HG03175 (cell line): Measurements from ENCODE around the gene RFTN1.
"Not testable (repeated sequence)": the region's sequence is repeated elsewhere in the genome, so short reads cannot be mapped to it uniquely, and the experiment has no call there.

Source experiments
- ATAC-seq: cut with Tn5 transposase; IDR thresholded peaks from one replicate; pipeline ENCODE4 v1.9.1; 2021; ENCODE audit warnings: mild to moderate bottlenecking, moderate library complexity; ENCODE audit not compliant: unreplicated experiment

Gene RFTN1

DNA sequence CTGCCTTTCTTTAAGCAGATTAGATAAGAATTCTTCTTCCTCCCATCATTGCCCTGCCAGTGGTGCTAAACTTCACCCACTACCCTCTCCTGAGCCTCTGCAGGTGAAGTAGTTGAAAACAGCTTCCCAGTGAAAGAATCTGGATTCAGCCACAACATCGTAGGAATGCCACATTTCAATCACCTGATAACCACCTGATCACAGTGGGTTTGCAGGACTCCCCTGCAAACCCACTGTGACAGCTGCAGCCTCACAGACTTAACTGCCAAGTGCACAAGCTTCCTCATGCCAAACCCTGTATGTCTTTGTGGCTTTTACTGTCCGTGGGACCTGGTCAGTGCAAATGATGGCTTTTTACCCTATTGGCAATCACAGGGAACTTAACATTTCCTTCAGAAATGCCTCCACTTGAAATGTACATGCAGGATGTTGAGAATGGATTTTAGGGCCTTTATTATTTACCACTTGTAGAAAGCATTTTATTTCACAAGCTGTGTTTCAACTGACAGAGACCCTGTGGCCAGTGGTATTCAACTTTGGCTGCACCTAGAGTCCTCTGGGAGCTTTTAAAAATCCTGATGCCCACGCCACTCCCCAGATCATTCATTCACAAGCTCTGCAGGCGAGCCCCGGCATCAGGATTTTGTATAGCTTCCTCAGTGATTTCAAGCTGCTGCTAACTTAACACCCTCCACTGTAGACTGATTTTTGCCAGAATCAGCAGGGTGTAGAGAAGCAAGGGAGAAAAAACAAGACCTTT, 199.4 kb downstream of the RFTN1 start:
- no peak for ATAC-seq

DNA sequence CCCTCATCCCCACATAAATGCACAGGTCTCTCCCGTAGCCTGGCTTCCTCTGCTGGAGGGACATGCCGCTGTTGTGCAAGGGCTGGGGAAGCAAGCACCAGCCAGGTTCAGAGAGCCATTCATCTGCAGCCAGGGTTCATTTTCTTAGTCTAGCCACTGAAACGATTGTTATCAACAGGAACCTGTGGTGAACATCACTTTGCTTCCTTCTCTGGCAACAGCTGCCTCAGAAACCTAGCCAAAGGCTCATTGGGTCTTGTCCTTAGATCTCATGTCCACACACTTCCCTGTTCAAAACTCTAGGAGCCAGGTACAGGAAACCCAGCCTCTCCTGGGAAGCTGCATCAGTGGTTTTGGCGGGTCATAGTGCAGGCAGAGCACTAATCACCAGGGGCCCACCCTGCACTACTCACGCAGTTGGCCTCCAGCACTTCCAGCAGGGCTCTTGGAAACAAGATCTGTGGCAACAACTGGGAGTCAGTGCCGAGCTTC, 201.5 kb downstream of the RFTN1 start:
- peak; percentile 51 for ATAC-seq

DNA sequence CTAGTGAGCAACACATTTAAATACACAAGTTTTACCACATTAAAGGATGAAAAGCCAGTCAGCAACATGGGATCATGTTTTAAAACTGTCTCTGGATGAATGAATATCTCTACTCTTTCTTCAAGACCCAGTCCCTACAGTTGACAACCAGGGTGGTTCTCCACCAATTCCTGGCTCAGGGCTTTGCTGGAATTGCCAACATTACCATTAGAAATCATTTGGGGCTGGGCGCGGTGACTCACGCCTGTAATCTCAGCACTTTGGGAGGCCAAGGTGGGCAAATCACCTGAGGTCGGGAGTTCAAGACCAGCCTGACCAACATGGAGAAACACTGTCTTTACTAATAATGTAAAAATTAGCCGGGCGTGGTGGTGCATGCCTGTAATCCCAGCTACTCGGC, 203.0 kb downstream of the RFTN1 start:
- not testable (repeated sequence) for ATAC-seq

DNA sequence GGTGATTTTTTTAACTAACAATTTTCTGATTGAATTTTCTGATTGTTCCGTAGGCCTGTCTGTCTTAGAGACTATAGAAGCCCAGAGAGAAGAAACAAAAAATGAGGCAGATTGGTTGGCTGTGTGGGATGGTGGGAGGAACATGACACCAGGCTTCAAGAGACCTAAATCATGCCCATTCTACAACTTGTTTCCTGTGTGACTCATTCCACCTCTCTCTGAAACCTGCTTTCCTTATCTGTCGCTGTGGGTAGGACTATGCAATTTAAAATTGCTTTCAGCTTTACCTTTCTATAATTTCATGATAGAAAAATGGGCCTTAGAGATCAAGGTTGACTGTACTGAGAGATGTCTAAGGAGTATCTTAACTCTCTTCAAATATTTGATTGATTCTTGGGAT, 203.9 kb downstream of the RFTN1 start:
- ATAC-seq, result peak; percentile 91

DNA sequence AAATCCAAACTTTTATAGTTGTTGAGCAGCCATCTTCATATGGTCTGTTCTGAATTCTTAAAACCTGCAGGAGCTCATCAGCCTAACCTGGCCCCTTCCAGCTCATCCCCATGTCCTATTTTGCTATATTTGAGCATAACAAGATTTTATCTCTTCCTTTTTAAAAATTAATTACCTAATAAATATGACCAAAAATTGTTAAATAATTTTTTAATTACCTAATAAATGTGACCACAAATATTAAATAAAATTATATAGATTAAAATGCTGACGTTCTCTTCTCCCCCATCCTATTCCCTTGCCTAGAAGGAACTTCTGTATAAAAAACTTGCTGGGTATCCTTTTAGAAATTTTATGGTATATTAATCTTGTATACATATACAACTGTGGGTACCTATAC, 204.8 kb downstream of the RFTN1 start:
- no peak for ATAC-seq

DNA sequence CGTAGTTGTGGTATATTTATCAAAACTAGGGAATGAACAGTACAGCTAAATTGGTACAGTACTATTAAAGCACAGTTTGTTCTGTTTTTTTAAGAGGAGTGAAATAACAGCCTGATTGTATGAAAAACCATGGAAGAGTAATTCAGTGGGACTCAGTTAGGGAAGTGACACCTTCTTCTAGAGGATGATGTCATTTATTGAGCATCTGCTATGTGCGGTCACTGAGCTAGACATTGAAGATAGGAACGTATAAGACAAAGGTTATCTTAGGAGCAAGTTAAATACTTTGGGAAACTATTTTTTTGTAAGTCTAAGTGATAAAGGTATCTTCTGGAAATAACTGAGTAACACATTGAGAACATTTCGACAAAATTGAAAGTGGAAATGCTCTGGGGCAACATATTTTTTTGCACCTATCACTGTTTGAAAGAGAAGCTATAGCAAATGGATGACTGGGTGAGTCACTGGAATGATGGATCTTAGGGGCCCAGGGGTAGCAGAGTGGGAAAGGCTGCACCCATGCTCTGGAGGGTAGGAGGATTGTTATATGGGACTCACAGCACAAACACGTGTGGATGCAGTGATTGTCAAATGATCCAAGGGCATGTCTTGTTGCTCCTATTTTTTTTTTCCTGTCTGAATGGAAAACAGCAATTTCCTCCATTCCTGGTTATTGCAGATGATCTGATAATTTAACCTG, 205.5 kb downstream of the RFTN1 start:
- no peak for ATAC-seq

DNA sequence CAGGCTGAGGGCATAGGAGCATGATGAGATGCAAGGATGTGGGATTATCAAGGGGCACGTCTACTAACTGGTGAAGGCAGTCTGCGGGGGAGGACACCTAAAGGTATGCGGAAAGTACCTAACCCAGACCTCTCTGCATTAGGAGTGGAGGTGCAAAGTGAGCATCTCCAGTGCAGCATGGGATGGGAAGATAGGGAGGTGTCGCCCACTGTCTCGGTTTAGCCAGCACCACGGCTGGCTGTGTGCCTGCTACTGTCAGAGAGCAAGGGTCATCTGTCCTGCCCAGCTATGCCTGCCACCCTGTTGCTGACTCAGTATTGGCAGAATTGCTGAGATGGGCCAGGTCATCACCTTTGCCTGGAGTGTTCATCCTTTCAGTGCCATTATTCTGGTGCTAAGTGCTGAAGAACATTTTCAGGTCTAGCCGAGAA, 208.4 kb downstream of the RFTN1 start:
- ATAC-seq, result no peak

DNA sequence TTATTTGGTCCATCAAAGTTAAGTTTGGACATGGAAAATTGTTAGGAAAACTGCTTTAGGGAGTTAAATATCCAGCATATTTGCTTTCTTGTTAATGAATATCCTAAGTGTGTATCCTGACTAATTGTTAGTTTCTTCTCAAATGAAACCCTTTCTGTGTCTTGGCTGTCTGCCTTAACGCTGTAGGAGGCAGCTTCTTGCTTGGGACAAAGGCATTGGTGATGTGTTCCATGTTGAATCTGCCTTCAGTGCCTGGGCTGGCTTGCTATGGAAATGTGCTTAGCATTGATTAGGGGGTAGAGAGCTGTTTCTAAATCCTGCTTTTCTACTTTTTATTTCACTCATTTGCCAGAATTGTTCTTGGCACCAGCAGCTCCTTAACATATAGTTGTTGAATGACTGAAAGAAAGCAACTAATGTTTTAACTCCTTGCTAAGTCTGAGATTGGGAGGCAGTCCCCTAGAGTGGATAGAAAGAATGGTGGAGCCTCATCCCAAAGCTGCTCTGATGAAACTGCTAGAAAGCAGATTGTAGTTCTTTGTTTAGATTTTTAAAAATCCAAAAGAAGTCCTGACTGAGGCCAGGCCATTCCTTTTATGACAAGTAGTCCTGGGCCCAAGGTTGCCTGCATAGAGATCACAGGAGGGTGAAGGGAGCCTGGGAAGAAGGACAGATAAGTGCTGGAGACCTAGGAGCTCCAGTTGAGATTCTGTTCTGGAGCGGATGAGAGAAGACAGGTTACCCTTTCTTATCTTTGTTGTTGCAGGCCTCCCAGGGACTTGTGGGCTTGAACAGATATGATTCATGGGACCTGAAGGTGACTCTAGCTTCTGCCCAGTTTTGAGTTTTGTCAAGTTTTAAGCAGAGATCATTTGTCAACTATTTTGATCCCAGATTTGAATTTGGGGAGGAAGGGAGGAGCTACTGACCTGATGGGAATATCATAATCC, 209.2 kb downstream of the RFTN1 start:
- ATAC-seq, result no peak

DNA sequence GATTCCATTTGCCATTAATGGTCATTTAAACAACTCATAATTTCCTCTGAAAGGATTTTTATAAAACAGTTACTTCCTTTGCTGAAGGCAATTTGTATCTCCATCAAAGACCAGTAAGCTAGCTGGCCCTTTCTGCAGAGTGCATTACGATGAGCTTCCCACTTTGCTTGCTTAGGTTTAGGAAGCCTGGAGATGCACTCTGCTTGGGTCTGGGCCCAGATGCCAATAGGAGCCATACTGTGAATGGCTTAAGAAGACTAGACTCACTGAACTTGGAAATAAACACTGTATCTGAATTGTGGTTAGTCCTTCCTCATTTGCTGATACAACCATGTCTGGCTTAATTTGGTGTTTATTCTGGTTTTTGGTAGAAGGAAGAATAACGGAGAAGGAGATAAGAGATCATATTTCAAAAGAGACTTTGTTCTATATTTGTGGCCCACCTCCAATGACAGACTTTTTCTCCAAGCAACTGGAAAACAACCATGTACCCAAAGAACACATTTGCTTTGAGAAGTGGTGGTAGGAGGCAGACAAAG, 210.4 kb downstream of the RFTN1 start:
- ATAC-seq, result no peak

DNA sequence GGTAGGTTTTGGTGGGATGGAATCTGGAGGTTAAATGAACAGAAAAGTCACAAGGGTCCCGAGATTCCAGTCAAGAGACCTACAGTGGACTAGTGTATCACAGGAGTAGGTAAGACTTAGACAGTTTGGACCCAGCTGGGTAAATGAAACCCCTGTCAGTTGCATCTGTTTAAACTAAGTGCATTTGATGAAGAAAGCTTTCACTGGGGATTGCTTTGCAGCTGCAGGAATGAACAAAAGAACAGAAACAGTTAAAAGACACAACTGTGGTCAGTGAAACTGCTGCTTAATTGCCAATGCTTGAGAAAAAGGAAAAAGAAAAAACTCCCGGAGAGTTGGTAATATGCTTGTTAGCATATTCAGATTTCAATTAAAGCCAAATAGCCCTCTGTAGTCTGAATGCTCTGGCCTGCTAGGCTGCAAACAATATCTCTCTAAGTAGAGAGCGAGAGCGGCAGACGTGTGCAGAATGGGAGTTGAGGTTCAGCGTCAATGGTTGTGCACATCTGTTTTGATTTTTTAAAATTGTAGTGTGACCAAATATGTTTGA, 211.3 kb downstream of the RFTN1 start:
- no peak for ATAC-seq

DNA sequence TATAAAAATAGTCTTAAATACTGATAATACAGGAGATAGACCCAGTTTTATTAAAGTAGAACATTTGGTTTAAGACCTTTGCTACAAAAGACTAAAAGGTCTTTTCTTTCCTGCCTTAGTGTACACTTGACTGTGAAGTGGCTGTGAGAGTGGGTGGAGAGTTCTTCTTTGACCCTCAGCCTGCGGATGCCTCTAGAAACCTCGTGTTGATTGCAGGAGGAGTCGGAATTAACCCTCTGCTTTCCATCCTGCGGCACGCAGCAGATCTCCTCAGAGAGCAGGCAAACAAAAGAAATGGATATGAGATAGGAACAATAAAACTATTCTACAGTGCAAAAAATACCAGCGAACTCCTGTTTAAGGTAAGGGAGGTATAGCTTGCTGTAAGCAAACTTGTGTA, 212.0 kb downstream of the RFTN1 start:
- no peak for ATAC-seq

DNA sequence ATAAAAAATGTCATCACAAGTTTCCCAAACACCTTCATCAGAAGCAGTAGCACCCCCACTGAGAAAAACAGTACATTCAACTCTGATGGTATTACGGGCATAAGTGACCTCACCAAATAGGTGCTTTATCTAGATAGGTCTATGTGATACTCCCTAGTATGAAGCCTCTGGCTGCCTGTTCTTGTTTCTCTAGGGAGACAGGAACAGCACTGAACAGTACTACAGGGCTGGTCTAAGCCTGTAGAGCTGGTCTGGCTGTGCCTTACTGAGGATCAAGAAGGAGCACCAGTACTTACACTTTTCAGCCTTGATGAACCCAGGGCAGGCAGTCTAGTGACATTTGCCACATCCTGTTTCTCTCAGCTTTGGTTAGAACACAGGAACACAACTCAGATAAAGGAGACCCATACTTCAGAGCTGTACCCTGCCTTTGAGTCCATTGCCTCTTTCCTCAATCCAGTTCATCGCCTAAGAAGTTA, 212.6 kb downstream of the RFTN1 start:
- ATAC-seq, result peak; percentile 79

DNA sequence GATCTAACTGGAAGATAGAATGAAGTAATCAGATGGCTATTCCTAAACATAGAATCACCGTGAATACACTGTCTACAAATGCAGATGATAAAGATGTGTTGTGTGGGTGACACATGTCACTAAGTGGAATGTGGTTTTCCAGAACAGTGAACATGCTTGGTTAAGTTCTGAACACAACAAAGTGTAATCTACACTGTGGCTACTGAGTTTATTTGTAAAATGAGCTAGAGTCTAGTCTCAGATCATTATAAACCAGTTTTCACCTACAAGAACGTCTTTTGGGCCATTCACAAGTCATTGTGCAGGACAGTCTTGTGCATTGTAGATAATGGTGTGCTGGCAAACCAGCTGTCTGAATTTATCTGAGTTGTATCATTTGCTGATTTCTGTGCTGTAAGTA, 213.2 kb downstream of the RFTN1 start:
- ATAC-seq, result no peak

DNA sequence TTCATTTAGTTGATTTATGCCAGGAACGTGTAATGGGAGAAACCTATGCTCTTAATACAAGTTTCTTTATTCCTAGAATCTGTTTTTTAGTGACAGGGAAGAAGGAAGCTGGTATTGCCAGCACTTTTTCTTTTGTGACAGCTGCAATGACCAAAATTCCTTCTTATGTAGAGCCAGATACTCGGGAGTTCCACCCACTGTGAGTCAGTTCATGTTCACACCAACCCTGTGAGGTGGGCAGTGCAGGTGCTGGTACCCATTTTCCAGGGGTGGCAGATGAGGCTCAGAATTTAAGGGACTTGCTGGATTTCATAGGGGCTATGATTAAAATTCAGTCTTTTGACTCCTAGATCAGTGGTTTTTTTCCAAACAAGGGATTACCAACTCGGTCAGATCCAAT, 213.8 kb downstream of the RFTN1 start:
- ATAC-seq, result no peak

DNA sequence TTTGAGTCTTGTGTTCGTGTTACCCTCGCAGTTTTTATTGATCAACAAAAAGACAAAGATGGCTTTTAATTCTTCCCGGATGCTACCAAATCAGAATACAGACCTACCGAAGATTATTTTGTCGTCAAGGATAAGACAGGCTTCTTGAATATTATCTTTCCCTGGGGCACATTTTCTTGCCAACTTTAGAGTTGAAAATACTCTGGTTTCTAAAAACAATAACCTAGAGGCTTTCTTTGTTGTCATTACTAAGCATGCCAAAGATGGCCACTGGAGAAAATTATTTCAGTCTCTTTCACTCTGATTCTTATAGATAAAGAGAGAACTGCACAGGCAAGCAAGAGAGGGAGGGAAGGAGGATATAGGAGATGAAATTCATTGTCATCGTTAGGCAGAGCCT, 214.6 kb downstream of the RFTN1 start:
- no peak for ATAC-seq

DNA sequence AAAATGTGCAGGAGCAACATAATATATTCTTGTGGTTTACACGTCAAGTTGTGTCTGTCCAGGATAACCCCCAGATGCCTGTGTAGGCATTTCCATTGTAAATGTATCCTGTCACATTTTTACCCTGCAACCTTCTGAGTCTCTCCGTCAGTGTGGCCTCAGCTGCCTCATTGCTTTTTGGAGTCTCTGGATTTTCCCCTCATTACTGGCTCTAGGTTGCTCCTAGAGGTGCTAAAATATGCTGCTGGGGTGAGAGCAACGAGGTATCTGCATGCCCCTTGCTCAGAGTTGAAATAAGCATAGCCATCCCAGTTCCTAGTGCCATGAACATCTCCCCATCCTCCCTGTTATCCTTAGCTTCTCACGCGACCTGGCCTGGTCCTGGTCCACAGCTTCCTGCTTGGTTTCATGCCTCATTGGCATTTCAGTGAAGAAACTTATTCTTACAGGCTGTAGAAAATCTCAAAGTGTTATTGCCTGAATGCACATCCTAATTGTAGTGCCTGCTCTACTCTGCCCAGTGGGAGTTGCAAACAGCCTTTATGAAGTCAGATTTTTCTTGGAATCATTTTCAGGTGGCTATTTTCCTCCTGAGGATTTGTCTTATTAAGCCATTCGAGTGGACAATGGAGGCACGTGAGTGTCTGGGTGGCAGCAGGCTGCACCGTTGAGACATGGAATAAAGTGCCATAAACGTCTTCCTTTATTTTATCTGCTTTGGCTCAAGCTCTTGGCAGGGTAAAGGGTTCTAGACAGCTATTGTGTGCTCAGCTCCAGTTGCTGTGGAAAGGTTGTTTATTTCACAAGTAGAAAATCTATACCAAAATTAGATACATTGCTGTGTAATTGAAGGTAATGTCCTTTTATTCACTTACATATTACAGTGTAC, 215.3 kb downstream of the RFTN1 start:
- no peak for ATAC-seq

DNA sequence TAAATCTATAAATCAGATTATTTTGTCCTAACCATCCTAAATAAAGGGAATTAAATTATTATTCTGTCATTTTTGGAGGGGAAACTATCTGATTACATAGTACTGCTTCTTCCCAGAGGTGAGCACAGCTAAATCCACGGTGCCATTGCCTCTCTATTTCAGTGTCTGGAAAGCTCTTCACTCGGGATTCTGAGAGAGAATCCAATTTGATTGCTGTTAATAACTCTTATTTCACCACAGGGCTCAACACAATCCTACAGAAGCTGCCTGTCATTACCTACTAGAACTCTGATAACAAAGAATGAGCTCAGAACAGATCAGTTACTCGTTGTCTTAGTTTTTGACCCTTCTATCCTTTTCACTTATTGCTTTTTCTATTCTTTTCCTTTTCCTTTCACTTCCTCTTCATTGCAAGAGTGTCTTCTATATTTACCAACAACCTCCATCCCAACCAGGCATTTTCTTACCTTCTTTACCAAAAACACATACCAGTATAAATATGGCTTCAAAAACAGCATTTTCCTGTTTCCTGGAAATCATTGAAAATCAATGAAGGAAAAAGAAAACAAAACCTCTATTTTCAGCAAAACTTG, 218.1 kb downstream of the RFTN1 start:
- no peak for ATAC-seq

DNA sequence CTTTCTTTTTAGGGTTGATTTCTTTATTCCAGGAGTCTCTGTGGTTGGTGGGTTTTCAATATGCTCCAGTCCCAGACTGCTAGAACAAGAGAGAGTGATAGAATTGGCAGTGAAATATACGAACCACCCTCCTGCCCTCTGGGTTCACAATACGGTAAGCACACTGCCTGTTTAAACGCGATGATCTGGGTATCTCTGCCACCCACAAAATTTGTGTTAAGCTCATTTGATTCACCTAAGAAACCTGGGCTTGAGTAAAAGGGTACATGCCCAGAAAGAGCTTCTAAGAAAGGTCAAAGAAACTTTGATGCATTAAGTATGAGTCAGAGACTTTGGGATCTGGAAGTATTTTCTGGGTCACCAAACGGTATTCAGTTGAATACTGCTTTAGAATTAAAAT, 218.7 kb downstream of the RFTN1 start:
- ATAC-seq, result no peak

DNA sequence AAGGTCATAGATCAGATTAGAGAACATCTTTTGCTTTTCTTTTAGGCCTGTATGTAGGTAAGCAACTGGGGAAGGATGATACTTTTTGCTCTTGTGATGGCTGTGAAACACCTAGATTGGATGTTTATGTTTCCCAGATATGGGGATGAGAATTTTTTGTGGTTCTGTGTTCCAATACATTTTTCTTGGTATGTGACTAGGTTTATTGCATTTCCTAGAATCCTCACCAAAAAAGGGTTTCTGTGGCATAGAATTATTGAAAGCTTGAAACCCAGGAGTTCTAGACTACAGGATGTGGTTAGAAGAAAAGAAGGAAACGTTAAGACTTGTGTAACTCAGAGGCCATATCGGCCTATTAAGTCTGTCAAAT, 222.7 kb downstream of the RFTN1 start:
- no peak for ATAC-seq
